Stromal cell of bone marrow (primary cell): Measurements from ENCODE around the gene SAMHD1.
A peak's percentile ranks its signal among the peaks of the same experiment; 100 is the strongest.
"Not testable (repeated sequence)": the region's sequence is repeated elsewhere in the genome, so short reads cannot be mapped to it uniquely, and the experiment has no call there.

Experiments used
- DNase-seq: peaks from one replicate; pipeline ENCODE4 v3.0.0-alpha.2; 2012; ENCODE audit warnings: low read depth

Gene SAMHD1

GRCh38 chr20:36956016-36956415, 4.5 kb upstream of the SAMHD1 start:
- no peak for DNase-seq

- DNase-seq: no peak
Observed at GRCh38 chr20:36951979-36952738, 651 bp upstream of the SAMHD1 start.

- no peak for DNase-seq
Observed at GRCh38 chr20:36950414-36951197, 902 bp downstream of the SAMHD1 start.

- DNase-seq: no peak
Observed at GRCh38 chr20:36941401-36941835, 10.1 kb downstream of the SAMHD1 start.

GRCh38 chr20:36937402-36937770, 14.1 kb downstream of the SAMHD1 start:
- no peak for DNase-seq

- DNase-seq: not testable (repeated sequence)
Observed at GRCh38 chr20:36936761-36937401, 14.6 kb downstream of the SAMHD1 start.

- no peak for DNase-seq
Observed at GRCh38 chr20:36936341-36936740, 15.2 kb downstream of the SAMHD1 start.

- DNase-seq: not testable (repeated sequence)
Observed at GRCh38 chr20:36933571-36933970, 17.9 kb downstream of the SAMHD1 start.

GRCh38 chr20:36932476-36933426, 18.8 kb downstream of the SAMHD1 start:
- DNase-seq: no peak

GRCh38 chr20:36932067-36932466, 19.4 kb downstream of the SAMHD1 start:
- DNase-seq: not testable (repeated sequence)

GRCh38 chr20:36929691-36930090, 21.8 kb downstream of the SAMHD1 start:
- DNase-seq: no peak

- DNase-seq: peak; percentile 66
Observed at GRCh38 chr20:36929290-36929689, 22.2 kb downstream of the SAMHD1 start.

- DNase-seq: no peak
Observed at GRCh38 chr20:36927704-36928103, 23.8 kb downstream of the SAMHD1 start.

GRCh38 chr20:36926653-36927200, 24.8 kb downstream of the SAMHD1 start:
- DNase-seq: no peak

GRCh38 chr20:36925234-36925633, 26.3 kb downstream of the SAMHD1 start:
- DNase-seq: no peak

GRCh38 chr20:36924167-36925045, 27.1 kb downstream of the SAMHD1 start:
- no peak for DNase-seq

GRCh38 chr20:36920334-36920730, 31.2 kb downstream of the SAMHD1 start:
- no peak for DNase-seq

- DNase-seq: peak; percentile 61
Observed at GRCh38 chr20:36919715-36920333, 31.7 kb downstream of the SAMHD1 start.

GRCh38 chr20:36917943-36918342, 33.6 kb downstream of the SAMHD1 start:
- DNase-seq: no peak

- DNase-seq: no peak
Observed at GRCh38 chr20:36917240-36917639, 34.3 kb downstream of the SAMHD1 start.
